NCI-H69 (cell line): Measurements from ENCODE around the gene DOCK9.

ENCODE experiments used
- DNase-seq: peaks from one replicate; lab custom pipeline; 2025; lab: John Stamatoyannopoulos, UW

Gene DOCK9

DNA sequence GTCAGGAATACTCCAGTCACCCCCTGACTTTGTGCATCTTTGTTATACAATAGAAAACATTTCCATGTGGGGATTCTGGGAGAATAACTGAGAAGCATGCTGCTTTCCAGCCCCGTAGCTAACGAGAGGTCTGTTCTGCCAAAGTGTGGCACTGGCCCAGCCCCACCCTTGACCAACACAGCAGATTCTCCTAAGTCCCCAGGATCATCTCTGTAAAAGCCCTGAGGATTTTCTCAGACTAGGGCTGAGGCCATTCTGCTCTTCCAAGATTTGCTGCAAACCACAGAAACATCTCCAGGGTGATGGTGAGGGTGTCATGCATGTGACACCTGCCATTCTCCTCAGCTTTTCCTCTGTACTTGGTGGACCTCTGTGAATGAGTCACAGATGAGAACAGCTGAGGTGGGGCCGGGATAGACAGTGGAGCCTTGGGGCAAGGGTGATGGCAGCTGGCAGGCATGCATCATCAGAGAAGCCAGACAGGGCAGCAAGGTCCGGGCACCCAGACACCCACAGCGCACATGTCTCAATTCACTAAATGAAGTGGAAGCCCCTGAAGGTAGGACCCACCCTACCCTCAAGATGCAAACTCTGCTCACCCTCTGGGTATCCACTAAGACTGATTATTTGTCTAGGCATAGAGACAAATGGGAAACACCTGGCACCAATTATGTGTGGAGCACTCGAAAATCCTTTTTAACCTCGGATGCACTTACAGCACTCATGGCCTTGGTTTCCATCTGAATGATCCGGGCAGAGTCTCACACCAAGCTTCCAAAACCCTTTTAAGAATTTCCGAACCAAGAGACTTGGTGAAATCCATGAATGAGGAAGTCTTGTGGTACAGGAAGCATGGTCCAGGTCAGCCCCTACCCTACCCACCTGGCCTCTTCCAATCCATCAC lies 20.1 kb upstream of the DOCK9 start:
- peak; percentile 72 for DNase-seq

DNA sequence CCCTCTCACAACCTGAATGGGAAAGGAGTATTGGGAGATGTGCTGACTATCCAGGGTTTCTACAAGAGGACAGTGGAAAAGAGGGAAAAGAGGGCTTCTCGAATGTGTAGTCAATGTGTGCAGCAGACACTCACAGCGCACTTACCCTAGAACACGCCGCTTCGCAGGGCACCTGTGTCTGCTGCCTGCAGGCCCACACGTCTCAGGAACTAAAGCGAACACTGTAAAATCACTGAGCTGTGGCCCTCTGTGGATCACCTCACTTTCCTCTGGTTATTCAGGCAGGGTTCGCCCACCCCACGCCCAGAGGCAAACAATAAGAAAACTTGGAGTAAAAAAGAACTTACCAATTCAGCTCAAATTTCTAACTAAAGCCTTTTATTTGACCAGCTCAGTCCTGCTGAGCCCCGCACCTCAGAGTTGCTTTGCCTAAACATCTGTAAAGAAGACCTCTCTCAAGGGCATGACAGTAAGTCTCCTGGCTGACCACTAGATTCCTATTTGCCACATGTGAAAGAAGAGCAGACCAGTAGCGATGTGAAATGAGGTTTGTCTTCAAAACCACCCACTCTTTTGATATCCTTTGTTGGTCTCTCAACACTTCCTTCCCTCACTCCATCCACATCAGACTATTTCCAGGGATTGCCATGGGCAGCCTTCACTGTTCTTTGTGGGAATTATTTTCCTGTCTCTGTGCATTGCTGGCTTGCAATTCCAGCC lies 19.3 kb upstream of the DOCK9 start:
- no peak for DNase-seq

DNA sequence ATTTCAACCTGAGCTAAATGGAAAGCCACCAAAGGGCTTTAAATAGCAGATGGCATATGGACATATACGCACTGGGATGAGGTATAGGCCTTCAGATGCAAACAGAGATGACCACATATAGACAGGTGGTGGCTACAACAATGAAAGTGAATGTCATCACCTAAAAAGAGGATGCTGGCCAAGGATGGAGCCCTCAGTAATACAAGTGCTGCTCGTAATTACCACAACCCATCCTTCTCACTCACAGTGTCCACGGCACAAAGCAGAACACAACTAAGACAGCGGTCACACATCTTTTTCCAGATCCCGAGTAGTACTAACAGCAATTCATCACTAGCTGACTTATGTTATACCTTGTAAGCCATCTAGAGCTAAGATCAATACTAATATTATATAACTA lies 18.2 kb upstream of the DOCK9 start:
- DNase-seq = no peak

DNA sequence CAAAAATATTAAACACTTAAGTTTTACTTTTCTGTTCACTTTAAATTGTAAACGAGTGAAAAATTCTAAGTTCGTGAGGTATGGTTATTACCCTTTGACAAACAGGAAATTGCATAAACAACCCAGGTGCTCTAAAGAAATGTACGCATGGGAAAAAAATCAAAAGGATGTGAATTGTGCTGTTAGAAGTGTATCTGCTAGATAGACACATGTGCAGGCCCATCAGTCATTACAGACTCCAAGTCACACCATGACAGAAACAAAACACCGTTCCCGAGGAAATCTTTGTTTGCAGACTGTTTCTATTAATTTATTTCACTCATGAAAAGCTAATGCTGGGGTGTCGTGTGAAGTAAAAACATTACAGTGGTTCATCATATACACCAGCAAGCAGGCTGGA lies 17.0 kb upstream of the DOCK9 start:
- peak; percentile 21 for DNase-seq

DNA sequence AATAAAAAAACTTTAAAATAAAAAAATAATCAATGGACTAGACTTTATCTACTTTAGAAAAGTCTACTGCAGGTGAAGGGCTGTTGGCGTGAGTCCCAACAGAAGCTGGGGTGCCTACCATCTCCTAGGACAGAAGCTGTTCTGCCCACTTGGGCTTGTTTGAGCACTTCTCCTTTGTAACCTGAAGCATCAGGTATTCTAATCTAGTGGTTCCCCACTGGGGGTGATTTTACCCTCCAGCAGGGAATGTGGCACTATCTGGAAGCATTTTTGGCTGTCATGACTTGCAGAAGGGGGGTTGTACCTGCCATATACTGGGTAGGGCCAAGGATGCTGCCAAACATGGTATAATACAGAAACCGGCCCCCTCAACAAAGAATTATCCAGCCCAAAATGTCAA lies 16.2 kb upstream of the DOCK9 start:
- peak; percentile 83 for DNase-seq

DNA sequence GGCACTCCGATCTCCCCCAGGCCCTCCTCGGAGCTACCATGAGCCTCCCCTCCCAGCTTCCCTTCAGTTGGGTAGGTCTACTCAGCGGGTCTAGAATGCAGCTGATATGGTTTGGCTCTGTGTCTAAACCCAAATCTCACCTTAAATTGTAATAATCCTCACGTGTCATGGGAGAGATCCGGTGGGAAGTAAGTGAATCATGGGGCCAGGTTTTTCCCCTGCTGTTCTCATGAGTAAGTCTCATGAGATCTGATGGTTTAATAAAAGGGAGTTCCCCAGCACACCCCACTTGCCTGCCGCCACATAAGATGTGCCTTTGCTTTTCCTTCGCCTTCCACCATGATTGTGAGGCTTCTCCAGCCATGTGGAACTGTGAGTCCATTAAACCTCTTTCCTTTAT lies 14.5 kb upstream of the DOCK9 start:
- DNase-seq = no peak

DNA sequence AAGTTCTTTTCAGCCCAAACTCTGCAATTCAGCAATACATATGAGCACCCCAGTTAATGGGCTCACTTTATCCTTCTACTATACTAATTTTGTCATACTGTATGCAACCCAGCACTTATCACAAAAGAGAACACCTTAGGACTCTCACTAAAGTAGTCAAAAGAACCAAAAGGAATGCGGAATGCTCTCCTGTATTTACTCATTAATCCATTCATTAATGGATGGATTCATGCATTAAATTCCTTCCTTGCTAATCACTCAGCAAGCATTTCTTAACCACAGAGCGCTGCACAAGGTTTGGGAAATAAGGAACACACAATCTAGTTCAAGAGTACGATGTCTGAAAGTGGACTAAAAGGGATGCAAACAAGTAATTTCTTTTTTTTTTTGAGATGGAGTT lies 12.8 kb upstream of the DOCK9 start:
- DNase-seq = no peak

DNA sequence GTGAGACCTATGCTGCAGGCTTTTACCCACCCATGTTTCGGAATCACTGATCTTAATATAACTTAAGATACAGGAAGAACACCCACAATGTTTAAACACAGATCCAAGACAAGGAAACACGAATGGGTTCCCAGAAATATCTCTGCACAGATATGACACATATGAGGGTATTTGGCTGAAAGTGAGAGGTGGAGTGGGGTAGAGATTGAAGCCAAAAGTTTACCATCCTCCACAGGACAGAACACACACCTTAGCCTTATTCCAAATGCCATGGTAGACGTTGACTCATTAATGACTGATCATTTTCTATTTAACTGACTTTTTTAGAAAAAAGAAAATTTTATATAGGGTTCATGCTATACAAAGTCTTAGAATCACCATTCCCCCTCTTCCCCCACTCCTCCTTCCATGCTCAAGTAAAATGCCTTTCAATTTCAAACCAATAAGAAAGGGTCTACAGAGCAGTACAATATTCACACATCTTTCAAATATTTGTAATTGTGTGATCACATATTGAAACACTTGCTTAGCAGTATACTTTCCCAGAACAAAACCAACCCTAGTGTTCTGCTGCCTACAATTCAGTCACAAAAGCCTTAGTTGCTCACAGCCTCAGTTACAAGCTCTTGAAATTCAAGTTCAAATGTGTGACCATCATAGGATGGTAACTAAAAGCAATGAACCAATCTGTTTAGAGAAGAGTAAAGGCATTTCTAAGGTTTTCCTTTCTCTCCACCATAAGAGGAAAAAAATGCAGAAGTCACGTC lies 11.8 kb upstream of the DOCK9 start:
- no peak for DNase-seq

DNA sequence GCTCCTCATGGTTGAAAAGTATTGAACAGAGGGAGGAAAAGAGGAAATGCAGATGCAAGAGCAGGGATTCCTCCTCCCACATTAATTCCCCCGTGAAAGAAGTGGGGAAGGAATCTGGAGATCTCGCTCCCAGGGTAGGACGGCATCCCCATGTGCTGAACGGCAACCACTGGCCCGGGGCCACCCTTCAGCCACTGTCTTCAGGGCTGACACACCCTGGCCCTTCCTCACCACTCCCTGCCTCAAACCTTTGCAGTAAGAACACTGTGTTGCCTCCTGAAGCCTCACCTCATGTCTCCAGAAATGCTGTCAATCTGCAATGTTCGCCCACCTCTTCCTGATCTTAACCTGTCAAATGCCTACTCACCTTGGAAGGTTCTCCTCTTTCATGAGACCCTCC lies 10.9 kb upstream of the DOCK9 start:
- DNase-seq = no peak

DNA sequence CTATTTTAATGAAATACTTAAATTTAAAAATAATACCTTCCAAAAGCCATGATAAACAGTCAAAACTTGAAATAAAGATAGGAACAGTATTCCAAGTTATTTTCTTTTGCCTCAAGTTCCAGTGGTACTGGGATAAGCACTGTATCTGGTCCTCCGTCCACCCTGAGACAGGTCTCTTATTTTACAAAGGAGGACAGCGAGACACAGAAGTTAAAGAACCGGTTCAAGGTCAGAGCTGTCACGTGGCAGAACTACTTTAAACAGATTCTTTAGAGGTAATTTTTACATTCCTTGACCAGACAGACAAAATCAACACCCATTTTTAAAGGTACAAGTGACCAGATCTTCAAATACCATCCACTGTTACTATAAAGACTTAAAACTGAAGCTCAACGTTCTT lies 10.4 kb upstream of the DOCK9 start:
- no peak for DNase-seq

DNA sequence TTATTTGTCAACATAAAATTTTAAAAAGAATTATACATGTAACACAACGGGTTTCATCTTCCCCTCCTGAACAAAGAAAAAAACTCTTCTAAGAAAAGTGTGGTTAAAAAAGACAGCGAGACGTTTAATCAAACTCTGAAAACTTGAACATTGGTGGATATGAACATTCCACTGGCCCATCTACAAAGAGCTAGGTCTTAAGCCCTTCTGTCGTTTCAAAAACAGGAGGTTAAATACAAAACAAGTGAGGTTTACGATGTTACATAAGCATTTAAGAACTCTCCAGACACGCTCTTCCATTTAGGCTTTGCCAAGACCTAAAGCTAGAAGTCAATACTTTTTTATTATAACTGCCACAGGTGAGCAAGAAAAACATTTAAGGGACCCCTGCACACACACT lies 9.4 kb upstream of the DOCK9 start:
- DNase-seq = no peak

DNA sequence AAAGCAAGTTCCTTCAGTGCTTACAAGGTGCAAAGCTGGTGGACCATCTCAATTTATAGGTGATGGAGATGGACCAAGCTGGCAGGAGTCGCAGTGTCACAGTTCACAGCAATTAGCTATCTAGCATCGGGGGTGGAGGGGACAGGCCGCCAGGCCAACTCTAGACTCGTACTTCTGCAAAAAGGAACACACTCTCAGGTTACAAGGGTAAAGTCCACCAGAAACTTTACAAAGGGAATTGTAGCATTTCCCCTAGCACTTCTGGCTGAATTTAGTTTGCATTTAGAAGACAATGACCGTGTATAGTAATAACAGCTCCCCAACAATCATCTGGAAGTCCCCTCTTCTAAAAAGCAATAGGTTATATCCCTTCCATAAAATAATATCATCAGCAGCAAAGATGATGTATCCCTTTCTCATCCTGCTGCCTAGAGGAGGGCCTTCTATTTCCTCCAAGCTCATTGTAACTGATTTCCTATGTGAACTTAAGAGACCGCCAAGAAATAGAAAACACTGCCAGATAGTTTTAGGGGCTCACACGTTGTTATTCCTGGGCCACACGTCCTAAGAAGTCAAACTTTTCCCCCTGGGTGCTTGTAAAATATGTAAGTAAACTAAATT lies 8.5 kb upstream of the DOCK9 start:
- peak; percentile 34 for DNase-seq

DNA sequence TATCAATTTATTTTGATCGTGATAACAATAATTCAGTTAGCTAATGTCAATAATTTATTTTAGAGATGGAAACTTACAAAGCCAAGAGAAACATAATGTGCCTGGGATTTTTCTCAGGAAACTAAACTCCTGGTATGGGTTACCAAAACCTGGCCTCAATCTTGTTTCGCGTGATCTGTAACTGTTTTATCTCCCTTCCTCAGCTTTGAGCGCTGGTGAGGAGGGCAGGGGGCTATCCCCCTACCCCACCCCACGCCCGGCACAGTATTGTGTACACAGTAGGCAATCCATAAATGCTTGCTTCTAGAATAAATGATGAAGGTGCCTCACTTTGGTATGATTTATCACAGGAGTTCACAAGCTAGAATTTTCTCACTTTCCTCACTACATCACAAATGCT lies 7.7 kb upstream of the DOCK9 start:
- no peak for DNase-seq

DNA sequence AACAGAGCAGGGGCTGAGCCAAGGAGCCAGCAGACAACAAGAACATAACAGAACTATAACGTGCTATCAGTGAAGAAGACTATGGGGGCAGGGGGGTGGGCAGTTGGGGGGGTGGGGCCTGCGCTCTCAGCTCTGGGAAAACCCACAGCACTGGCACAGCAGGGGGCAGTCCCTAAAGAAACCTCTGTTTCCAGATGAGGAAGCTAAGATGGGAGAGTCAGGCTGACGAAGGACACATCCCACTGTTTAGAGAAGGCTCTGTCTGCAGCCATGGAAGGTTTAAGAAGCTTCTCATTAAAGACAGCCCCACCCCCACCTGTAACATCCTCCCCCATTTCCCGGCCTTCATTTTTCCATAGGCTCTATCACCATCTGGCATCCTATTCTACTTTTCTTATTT lies 7.1 kb upstream of the DOCK9 start:
- peak; percentile 35 for DNase-seq

DNA sequence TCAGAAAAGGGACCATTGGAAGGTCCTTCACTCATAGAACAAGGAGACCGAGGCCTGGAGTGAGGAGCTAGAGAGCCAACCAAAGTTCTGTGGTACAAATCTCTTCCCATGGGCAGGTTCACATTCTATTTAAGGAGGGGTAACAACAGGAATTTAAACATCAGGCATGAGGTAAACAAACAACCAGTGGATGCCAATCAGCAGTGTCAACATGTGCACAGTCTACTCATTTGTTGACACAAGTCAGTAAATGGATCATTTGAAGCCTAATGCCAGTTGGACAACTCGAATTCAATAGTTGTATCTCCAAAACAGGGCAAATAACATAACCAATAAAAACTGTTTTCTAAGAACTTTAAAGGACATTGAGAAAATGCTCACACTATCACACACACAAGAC lies 6.3 kb upstream of the DOCK9 start:
- peak; percentile 60 for DNase-seq

DNA sequence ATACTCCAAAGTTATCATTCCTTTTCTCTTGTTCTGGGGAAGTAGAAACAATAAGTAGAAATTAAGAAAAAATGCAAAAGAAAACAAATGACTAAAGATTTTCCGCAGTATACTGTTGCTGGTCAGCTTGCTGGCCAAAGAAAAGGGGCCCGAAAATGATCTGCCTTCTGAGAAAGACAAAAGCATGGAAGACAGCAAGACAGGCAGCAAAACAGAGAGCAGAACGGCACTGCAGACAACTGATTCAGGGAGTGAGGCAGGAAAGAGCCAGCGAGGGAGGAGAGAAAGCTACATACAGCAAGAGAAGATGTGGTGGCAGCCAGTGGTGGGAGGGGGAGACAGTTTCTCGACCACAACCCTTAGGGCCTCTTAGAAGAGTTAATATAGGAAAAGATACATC lies 5.3 kb upstream of the DOCK9 start:
- no peak for DNase-seq

DNA sequence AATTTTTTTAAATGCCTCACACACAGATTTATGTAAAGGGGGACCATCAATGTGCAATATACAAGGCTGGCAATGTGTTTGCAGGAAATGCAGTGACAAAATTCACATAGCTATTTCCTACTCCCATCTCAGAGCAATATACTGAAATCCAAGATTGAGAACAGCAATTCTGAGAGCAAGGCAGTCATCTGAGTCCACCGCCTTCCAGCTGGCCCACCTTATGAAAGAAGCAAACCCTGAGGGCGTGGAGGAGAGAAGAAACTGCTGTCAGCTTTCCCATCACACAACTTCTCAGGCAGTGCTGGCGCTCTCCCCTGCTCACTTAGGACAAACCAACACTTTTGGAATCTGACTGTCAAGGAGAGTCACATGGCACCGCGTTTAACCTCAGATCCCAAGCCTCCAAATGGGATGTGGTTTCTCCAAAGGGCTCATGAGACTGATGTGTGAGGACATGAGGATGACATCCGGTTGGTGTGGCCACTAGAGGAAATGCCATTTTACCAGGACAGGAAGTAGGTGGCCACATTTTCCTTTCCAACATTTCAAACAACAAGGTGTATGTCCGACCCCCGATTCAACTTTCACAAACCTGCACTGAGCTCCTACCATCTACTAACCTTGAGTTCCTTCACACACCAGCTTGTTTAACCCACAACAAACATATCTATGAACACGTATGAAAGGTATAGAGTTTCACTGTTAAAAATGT lies 3.7 kb upstream of the DOCK9 start:
- DNase-seq = no peak

DNA sequence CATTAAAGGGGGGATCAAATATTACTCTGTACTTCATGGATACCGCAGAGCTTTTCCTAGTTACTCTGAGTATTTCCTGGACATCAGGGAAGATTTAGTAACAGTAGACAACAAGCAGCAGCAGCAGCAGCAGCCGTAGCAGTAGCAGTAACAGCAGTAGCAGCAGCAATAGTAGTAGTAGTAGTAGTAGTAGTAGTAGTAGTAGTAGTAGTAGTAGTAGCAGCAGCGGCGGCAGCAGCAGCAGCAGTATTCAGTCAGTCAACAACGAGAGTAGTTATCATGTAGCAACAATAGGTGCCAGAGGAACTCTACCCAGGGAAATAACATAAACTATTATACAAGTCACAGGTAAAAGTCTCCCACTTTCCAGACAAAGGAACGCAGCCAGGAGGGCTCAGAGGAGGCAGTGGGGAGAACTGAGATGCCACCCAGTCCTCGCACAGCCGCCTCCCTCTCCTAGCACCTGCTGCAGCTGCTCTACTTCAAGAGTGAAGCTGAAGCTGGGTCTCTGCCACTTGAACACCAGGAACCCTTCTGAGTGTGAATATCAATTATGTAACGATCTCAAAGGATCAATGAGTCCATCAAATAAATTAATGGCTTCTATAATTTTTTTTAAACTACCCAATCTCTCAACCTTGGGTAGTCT lies 1.3 kb upstream of the DOCK9 start:
- peak; percentile 49 for DNase-seq

DNA sequence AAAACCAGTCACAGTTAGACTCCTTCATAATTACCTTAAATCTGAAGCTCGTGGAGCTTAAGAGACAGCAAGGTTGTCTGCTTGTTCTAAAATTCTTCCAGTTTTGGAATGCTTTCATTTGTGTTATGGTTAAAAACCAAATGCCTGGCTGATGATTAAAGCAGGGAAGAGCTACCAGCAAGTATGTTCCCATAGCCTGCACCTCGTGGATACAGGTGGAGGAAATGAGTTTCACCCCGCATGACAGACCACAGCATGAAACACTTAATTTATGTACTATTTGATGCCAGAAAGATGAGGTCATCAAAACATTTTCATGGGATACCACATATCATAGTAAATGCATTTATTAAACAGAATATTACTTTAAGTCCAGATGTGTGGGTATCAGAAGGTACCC lies 416 bp upstream of the DOCK9 start:
- peak; percentile 71 for DNase-seq

DNA sequence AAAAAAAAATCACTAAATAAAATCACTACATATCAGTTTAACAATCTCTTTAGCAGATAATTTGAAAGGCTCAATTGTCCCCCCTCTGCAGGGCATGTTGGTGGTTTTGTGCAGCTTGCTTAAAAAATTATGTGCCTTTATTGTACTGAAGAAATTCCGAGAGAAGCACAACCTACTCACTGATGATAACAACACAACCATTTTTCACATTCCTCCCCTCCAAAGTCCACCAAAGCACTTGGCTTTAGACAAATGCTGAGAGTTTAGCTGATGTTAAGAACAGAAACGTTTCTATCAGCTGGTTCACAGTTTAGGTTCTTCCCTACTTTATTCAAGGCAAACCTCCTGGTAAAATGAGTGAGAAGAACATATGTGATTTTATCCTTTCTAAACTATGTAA lies 923 bp downstream of the DOCK9 start:
- peak; percentile 30 for DNase-seq

DNA sequence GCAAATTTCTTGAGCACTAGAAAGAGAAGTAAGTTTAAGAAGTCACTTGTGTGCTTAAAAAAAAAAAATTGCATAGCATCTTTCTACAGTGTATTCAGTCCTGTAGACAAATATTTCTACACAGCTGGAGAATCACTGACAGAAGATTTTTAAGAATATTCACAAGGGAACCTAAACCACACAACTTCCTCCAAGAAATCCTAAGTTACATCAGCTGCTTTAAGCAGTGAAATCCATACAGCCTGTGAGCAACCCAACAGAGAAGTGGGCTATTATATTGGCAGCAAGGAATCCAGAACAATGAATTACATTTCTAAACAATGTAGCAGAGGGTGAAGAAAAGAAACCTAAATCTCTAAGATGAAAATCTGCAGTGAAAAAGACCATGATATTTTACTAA lies 1.5 kb downstream of the DOCK9 start:
- peak; percentile 30 for DNase-seq
